Astrocyte of the spinal cord (primary cell): ENCODE measurements around the gene ILKAP.
A peak's percentile ranks its signal among the peaks of the same experiment; 100 is the strongest.

ENCODE experiments used
- DNase-seq: peaks from one replicate; pipeline ENCODE4 v3.0.0; 2011; ENCODE audit warnings: low read depth, low spot score
- H3K4me3 ChIP-seq: 2 replicates; pipeline ENCODE4 v1.5.1; 2011; ENCODE audit warnings: low read depth, mild to moderate bottlenecking, low read length, moderate library complexity
- in situ Hi-C: cut with HindIII; loops from 2 replicates; pipeline ENCODE4 v1.10.0; 2017; ENCODE audit warnings: low sequenced_read_pairs
- TF ChIP-seq, protein P1 (sequence below): IDR thresholded peaks from 2 replicates; pipeline ENCODE4 v1.5.1; 2012; ENCODE audit warnings: low read depth, mild to moderate bottlenecking, low read length, inconsistent platforms

Gene ILKAP

DNA sequence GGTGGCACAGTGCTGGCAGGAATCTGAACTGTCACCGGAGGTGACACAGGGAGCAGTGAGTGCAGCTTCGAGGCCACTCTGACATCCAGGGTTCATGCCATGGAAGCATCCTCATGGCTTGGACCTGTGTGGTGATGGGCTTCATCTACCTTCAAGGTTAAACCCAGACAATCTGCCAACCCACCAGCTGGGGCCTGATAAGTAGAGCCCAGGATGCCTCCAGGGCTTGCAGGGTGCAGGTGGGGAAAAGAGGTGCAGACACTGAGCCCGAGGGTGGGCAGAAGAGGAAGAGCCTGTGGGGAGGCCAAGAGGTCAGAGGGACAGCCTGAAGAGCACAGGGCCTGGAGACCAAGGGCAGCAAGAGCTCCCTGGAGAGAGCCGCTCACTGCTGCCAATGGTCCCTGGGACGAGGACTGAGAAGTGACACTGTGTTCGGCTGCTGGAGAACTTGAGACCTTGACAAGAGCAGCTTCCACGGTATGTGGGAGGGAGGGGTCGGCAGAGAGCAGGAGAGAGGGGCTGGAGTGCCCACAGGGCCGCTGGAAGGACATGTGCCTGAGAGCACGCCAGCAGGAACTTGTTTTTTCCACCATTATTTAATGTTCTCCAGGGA lies 44.5 kb upstream of the ILKAP start:
- in situ Hi-C loops: no loop called here

DNA sequence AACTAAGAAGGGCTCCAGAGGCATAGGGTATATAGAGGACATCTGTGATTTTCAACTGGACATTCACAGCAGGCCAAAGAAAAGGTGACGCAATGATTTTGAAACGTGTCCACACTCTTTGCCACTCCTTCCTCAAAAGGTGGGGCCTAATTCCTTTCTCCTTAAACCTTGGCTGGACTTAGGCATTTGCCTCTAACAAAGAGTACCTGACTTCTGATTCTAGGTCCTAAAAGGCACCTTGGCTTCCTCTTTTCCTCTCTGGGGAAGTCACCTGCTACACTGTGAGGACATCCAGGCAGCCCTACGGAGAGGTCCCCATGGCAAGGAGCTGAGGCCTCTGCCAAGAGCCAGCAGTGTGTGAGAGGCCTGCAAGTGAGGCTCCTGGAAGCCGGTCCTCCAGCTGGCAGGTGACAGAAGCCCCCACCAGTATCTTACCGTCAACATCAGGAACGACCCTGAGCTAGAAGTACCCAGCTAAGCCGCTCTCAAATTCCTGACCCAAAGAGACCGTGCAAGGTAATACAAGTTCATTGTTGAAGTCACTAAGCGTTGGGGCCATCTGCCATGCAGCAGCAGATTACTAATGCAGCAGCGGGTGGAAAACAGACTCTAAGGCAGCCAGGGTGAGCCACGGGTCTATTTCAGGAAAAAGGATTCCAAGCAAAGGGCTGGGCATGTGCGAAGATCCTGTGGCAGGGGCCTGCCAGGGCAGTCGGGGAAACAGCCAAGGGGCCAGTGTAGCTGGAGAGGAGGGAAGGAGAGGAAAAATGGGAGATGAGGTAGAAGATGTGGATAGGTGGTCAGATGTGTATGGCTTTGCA lies 43.7 kb upstream of the ILKAP start:
- DNase-seq: no peak
- no peak overlapping the region for H3K4me3 ChIP-seq
- in situ Hi-C loops: no loop called here
- TF ChIP-seq, protein P1, sequence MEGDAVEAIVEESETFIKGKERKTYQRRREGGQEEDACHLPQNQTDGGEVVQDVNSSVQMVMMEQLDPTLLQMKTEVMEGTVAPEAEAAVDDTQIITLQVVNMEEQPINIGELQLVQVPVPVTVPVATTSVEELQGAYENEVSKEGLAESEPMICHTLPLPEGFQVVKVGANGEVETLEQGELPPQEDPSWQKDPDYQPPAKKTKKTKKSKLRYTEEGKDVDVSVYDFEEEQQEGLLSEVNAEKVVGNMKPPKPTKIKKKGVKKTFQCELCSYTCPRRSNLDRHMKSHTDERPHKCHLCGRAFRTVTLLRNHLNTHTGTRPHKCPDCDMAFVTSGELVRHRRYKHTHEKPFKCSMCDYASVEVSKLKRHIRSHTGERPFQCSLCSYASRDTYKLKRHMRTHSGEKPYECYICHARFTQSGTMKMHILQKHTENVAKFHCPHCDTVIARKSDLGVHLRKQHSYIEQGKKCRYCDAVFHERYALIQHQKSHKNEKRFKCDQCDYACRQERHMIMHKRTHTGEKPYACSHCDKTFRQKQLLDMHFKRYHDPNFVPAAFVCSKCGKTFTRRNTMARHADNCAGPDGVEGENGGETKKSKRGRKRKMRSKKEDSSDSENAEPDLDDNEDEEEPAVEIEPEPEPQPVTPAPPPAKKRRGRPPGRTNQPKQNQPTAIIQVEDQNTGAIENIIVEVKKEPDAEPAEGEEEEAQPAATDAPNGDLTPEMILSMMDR: no peak

More for the DNA sequence above, 44.5 kb upstream of the ILKAP start:
- TF ChIP-seq, protein P1: no peak
- H3K4me3 ChIP-seq: no peak overlapping the region
- no peak for DNase-seq

DNA sequence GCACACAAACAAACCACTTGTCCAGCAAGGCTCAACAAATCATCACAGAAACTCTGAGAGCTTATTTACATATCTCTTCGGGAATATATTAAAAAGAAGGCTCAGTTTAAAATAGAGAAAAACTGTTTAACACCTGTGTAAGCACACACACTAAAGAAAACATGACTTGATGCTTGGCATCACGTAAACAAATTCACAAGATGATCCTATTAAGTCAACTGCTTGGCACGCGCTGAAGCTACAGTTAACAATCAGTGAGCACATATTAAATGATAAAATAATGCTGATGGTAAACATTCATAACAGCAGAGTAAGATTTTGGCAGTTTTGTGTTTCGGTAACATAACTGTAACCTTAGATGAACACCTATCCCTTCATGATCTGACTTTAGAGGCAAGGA lies 40.7 kb upstream of the ILKAP start:
- TF ChIP-seq, protein P1: no peak
- DNase-seq: no peak
- in situ Hi-C loops: no loop called here
- H3K4me3 ChIP-seq: no peak overlapping the region

DNA sequence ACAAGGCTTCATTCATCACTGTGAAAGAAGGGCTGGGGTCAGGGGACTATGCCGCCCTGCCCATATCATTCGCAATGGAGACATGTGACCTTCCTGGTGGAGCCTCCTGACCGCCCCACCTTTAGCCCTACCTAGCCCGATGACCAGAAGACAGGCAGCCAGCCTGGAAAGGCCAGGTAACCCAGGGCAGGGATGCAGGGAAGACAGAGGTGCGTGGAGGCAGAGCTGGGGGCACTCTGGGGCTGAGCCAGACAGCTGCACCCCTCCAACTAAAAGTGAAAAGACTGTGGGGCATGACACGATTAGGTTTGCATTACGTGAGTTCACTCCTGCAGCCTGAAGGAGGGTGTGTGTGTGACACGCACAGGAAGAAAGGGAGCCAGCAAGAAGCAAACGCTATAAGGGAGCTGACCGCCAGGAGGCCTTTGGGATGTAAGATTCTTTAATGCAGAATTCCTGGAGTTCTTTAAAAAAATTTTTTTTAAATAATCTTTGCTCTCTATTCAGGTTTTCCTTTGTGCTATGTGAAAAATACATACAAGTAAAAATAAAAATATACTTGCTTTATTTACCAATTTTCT lies 40.1 kb upstream of the ILKAP start:
- TF ChIP-seq, protein P1: peak; percentile 43
- no peak overlapping the region for H3K4me3 ChIP-seq
- in situ Hi-C loops: no loop called here
- DNase-seq: no peak

DNA sequence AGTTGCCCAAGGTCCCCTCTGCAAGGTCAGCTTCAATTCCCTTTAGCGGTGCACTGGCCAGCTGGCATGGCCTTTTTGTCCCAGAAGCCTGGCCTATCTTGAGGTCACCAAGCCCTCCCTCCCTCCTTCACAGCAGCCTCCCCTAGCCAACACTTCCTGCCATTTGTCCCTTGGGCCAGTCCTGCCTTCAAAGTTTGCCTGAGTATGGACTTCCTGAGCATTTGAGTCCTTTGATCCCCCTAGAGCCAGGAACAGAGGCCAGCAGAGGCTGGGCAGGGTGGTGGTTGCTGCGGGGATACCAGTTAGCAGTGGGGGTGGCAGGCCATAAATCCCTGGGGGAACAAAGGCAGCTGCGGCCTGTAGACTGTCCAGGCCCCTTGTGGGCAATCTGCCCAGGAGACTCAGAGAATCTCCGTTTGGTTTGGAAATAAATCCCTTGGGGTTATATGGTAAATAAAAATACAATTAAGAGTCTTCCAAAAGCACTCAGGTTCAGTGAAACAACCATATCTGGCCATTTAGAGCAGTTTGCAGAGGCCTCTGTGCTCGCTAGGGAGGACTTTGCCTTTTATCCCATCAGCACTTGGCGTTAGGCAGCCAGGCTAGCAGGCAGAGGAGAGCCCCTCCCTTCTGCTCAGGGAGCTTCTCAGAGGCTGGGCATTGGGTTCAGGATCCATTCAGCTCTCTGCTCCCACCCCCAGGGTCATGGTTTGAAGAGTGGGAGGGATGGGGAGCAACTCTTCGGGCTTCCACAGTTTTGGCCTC lies 39.4 kb upstream of the ILKAP start:
- H3K4me3 ChIP-seq: no peak overlapping the region
- DNase-seq: no peak
- in situ Hi-C loops: no loop called here
- TF ChIP-seq, protein P1: no peak

DNA sequence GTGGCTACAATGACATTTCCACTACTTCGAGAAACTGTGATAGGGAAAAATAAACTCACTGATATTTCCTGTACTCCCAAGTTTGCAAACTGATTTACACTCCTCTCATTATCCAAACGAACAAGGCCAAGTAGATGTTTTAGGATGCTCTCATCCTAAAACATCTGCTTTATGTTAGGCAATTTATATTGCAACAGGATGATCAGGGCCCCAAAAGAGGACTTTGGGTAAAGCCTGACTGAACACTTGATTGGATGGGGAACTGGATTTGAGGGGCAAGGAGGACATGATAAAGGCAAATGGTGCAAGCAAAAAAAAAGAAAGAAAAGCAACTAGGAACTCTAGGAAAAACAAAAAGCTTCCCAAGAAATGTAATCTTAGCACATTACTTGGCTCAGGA lies 38.5 kb upstream of the ILKAP start:
- DNase-seq: no peak
- TF ChIP-seq, protein P1: no peak
- in situ Hi-C loops: no loop called here
- no peak overlapping the region for H3K4me3 ChIP-seq
